GM19240 (cell line): Measurements from ENCODE around the gene CUEDC1.

Experiments
- DNase-seq: peaks from one replicate; pipeline ENCODE4 v3.0.0; 2011; ENCODE audit warnings: low spot score; ENCODE audit not compliant: insufficient read length

Gene CUEDC1

DNA sequence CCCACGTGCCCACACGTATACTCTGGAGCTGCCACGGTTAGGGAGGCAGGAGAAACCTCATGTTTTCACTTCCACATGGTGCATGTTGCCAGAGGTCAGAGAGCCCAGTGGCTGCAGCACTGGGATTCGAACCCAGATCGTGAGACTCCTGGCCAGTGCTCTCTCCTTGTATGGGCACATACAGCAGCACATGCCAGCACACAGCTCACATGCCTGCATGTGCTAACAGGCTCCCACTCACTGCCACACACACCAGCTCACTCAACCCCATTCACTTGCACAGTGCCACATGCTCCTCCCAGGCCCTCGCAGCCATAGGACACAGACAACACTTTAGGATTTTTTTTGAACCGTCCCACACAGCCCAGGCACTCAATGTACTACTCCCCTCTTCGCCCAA, 55.8 kb downstream of the CUEDC1 start:
- no peak for DNase-seq

DNA sequence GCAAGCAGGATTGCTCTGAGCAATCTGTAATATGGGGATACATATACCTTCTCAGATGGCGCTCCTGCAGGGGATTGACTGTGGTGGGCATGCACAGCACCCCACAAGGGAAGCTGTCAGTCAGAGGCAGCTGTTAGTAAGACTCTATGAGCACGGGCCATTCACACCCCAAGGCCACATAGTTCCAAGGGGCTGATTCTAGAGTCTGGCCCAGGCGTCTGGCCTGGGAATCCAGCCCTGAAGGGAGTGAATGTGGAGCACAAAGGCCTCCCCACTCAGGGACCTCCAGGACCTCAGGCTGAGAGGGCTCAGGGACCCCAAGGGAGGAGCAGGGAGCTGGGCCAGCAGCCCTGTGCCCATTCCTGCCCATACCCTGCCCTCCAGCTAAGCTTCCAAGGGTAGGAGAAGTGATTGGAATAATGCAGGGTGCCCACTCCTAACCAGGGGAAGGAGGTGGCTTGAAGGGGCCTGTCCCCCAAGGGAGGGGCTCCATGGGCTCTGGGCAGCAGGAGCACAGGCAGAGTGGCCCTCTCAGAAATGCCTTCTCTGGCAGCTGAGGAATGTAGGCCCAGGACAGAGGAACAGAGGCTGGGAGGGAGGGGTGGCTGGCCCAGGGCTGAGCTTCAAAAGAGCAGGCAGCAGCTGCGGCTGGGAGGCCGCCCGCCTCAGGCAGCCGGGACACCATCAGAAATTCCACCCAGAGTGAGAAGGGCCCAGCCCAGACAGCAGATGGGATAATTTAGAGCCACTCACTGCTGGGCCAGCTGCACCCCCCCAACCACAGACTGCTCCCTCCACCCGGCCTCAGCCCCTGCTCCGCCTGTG, 56.5 kb downstream of the CUEDC1 start:
- no peak for DNase-seq

DNA sequence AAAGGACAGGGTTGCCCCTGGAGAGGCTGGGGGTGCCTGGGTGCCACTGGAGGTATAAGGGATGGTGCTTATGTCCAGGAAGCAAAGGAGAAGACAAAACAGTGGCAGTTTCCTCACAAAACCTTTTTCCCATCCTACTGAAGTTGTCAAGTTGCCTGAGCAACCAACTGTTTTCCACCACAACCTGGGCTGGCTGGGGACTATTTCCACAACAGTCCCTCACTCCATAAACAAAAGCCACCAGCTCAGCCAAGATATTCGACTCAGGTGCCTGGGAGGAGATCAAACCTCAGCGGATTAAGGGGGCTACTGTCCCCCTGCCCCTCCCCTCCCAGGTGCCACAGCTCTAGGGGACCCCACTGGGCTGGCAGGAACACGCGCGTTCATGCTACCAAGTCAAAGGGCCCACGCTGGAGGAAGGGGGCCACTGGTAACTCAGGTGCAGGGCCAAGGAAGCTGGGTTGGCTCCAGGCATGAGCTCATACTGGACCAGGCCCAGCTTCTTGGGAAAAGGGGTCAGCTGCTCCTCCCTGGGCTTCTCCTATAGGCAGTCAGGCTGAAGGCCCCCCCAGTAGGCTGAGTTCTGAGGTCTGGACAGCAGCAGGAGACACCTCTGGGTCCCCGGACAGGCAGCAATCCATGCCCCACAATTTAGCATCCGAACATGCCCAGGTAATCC, 59.7 kb downstream of the CUEDC1 start:
- no peak for DNase-seq

DNA sequence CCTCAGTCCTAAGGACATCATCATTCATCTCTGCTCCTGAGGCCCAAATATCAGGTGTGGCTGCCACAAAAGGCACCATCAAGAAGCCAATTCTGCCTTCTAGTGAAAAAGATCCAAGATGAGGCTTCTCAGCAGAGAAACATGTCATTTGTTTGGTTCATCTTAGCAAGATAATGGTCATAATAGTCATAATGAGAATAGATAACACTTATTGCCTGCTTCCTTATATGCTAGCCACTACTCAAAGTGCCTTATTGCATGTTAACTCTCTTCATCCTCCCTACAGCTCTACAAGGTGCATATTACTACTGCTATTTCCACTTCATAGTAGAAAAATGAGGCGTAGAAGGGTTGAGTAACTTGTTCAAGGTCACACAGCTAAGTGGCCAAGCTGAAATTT, 60.4 kb downstream of the CUEDC1 start:
- DNase-seq, result no peak

DNA sequence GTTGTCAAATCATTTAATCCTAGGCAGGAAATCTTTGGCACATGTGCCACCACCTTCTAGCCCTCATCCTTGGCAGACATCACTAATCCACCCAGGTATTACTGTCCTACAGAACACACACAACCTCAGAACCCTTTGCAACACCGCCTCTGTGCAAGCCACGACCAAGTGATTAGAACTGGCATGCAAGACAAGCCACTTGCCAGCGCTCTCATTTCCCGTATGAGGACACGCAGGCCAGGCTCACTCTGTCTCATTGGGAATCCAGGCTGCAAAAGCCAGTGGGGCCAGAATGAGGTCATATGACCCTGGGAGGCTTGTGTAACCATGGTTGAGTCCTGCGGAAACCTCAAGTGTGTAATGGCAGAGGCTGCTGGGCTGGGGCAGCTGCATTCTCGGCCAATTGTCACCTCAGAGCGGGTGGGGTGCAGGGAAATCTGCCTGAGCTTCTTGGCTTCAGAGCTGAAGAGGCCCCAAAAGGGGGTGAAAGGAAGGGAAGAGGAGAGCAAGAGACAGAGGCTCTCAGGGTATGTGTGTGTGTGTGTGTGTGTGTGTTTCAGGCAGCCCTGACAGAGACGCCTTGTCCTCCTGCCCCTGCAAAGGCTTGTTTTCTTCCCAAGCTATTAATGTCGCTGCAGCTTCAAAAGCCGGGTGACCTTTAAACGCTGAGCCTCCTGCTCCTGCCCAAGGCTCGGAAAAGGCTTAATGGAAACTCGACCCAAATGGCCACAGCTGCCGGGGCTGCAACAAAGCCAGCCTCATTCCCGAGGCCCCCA, 62.2 kb downstream of the CUEDC1 start:
- DNase-seq, result no peak

DNA sequence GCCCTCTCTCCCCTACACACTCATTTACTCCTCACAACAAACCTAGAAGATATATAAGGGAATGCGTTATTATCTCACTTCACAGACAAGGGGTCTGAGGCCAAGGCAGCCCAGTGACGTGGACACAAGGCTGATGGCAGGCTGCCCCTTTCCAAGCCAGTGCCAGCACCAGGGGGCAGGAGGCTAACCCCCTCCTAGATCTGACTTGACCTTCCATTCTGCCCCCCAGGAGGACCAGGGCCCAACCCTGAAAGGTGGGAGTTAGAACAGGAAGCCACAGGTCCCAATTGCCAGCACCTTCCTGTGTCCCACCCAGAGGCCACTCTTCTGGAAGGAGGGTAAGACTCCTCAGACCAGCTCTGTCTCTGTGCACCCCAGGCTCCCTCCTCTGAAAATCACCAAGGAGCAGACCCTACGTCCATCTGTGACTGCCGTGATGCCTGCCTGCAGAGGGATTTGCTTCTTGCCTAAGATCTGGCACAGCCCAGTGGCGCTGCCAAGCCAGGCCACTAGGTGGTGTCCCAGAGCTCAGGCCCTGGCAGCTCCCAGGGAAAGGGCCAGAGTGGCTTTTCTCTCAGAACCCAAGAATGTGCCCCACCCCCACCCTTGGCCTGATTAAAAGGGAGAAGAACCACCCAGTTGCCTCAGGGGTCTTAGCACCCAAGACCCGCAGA, 62.9 kb downstream of the CUEDC1 start:
- peak; percentile 93 for DNase-seq

- no peak for DNase-seq
These were observed 64.4 kb downstream of the CUEDC1 start for GRCh38 chr17:57890857-57891232.

- DNase-seq, result no peak
These were observed 65.0 kb downstream of the CUEDC1 start for GRCh38 chr17:57889892-57890856.

GRCh38 chr17:57889252-57889651, 66.0 kb downstream of the CUEDC1 start:
- no peak for DNase-seq

GRCh38 chr17:57888311-57889216, 66.6 kb downstream of the CUEDC1 start:
- DNase-seq, result no peak

GRCh38 chr17:57887161-57887560, 68.1 kb downstream of the CUEDC1 start:
- no peak for DNase-seq

GRCh38 chr17:57886020-57886419, 69.2 kb downstream of the CUEDC1 start:
- DNase-seq, result no peak

DNA sequence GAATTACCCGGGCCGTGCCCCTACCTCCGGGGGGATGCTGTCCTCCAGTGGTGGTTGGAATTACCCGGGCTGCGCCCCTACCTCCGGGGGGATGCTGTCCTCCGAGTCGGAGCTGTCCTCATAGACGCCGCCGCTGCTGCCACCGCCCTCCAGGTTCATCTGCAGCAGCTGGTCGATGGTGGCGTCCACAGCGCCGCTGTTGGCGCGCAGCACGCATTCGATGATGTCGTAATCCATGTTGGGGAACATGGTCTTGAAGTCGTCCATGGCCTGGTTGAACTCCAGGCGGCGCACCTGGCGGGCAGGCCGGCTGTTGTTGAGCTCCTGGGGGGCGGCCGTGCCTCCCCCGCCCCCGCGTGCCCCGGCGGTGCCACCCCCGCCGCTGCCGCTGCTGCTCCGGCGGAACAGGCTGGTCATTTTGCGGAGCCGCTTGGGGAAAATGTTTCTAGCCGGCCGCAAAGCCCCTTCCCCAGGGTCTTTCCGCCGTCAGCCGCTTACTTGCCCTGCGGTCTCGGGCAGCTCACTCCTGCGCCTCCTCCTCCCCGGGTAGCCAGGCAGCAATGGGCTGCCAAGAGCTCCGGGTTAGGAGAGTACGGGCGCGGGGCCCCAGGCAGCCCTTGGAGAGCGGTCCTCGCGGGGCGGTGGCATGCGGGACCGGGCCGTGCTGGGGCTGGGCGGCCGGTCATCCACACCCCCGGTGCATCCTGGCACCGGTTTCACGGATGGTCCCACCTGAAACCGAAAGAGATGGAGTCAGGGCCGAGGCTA, 69.9 kb downstream of the CUEDC1 start:
- no peak for DNase-seq

- no peak for DNase-seq
These were observed 73.3 kb downstream of the CUEDC1 start for GRCh38 chr17:57881783-57882351.

- DNase-seq, result no peak
These were observed 74.1 kb downstream of the CUEDC1 start for GRCh38 chr17:57881143-57881542.

- DNase-seq, result no peak
These were observed 75.1 kb downstream of the CUEDC1 start for GRCh38 chr17:57880086-57880456.

GRCh38 chr17:57879437-57880085, 75.7 kb downstream of the CUEDC1 start:
- DNase-seq, result no peak
